Activated CD4-positive, alpha-beta T cell treated with anti-CD3 and anti-CD28 coated beads for 4 hours (primary cell): ENCODE results near the gene LTBP3.

Experiments
- DNase-seq, 2 donors: peaks; one replicate each; pipeline ENCODE4 v3.0.0-alpha.2; 2020

The LTBP3 gene

DNA sequence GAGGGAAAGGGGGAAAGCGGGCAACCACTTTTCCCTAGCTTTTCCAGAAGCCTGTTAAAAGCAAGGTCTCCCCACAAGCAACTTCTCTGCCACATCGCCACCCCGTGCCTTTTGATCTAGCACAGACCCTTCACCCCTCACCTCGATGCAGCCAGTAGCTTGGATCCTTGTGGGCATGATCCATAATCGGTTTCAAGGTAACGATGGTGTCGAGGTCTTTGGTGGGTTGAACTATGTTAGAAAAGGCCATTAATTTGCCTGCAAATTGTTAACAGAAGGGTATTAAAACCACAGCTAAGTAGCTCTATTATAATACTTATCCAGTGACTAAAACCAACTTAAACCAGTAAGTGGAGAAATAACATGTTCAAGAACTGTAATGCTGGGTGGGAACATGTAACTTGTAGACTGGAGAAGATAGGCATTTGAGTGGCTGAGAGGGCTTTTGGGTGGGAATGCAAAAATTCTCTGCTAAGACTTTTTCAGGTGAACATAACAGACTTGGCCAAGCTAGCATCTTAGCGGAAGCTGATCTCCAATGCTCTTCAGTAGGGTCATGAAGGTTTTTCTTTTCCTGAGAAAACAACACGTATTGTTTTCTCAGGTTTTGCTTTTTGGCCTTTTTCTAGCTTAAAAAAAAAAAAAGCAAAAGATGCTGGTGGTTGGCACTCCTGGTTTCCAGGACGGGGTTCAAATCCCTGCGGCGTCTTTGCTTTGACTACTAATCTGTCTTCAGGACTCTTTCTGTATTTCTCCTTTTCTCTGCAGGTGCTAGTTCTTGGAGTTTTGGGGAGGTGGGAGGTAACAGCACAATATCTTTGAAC, 52.5 kb downstream of the LTBP3 start:
- DNase-seq, result no peak

DNA sequence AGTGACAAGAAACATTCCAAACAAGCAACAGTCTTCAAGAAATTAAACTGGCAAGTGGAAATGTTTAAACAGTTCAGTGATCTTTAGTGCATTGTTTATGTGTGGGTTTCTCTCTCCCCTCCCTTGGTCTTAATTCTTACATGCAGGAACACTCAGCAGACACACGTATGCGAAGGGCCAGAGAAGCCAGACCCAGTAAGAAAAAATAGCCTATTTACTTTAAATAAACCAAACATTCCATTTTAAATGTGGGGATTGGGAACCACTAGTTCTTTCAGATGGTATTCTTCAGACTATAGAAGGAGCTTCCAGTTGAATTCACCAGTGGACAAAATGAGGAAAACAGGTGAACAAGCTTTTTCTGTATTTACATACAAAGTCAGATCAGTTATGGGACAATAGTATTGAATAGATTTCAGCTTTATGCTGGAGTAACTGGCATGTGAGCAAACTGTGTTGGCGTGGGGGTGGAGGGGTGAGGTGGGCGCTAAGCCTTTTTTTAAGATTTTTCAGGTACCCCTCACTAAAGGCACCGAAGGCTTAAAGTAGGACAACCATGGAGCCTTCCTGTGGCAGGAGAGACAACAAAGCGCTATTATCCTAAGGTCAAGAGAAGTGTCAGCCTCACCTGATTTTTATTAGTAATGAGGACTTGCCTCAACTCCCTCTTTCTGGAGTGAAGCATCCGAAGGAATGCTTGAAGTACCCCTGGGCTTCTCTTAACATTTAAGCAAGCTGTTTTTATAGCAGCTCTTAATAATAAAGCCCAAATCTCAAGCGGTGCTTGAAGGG, 53.3 kb downstream of the LTBP3 start:
- no peak for DNase-seq

DNA sequence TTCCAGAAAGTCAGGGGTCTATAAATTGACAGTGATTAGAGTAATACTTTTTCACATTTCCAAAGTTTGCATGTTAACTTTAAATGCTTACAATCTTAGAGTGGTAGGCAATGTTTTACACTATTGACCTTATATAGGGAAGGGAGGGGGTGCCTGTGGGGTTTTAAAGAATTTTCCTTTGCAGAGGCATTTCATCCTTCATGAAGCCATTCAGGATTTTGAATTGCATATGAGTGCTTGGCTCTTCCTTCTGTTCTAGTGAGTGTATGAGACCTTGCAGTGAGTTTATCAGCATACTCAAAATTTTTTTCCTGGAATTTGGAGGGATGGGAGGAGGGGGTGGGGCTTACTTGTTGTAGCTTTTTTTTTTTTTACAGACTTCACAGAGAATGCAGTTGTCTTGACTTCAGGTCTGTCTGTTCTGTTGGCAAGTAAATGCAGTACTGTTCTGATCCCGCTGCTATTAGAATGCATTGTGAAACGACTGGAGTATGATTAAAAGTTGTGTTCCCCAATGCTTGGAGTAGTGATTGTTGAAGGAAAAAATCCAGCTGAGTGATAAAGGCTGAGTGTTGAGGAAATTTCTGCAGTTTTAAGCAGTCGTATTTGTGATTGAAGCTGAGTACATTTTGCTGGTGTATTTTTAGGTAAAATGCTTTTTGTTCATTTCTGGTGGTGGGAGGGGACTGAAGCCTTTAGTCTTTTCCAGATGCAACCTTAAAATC, 54.0 kb downstream of the LTBP3 start:
- DNase-seq, result no peak

DNA sequence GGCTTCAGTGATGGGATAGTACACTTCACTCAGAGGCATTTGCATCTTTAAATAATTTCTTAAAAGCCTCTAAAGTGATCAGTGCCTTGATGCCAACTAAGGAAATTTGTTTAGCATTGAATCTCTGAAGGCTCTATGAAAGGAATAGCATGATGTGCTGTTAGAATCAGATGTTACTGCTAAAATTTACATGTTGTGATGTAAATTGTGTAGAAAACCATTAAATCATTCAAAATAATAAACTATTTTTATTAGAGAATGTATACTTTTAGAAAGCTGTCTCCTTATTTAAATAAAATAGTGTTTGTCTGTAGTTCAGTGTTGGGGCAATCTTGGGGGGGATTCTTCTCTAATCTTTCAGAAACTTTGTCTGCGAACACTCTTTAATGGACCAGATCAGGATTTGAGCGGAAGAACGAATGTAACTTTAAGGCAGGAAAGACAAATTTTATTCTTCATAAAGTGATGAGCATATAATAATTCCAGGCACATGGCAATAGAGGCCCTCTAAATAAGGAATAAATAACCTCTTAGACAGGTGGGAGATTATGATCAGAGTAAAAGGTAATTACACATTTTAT, 54.7 kb downstream of the LTBP3 start:
- no peak for DNase-seq

DNA sequence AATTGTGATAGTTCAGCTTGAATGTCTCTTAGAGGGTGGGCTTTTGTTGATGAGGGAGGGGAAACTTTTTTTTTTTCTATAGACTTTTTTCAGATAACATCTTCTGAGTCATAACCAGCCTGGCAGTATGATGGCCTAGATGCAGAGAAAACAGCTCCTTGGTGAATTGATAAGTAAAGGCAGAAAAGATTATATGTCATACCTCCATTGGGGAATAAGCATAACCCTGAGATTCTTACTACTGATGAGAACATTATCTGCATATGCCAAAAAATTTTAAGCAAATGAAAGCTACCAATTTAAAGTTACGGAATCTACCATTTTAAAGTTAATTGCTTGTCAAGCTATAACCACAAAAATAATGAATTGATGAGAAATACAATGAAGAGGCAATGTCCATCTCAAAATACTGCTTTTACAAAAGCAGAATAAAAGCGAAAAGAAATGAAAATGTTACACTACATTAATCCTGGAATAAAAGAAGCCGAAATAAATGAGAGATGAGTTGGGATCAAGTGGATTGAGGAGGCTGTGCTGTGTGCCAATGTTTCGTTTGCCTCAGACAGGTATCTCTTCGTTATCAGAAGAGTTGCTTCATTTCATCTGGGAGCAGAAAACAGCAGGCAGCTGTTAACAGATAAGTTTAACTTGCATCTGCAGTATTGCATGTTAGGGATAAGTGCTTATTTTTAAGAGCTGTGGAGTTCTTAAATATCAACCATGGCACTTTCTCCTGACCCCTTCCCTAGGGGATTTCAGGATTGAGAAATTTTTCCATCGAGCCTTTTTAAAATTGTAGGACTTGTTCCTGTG, 55.4 kb downstream of the LTBP3 start:
- no peak for DNase-seq

DNA sequence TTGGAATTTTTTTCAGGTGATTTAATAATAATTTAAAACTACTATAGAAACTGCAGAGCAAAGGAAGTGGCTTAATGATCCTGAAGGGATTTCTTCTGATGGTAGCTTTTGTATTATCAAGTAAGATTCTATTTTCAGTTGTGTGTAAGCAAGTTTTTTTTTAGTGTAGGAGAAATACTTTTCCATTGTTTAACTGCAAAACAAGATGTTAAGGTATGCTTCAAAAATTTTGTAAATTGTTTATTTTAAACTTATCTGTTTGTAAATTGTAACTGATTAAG, 55.9 kb downstream of the LTBP3 start:
- DNase-seq, result no peak

DNA sequence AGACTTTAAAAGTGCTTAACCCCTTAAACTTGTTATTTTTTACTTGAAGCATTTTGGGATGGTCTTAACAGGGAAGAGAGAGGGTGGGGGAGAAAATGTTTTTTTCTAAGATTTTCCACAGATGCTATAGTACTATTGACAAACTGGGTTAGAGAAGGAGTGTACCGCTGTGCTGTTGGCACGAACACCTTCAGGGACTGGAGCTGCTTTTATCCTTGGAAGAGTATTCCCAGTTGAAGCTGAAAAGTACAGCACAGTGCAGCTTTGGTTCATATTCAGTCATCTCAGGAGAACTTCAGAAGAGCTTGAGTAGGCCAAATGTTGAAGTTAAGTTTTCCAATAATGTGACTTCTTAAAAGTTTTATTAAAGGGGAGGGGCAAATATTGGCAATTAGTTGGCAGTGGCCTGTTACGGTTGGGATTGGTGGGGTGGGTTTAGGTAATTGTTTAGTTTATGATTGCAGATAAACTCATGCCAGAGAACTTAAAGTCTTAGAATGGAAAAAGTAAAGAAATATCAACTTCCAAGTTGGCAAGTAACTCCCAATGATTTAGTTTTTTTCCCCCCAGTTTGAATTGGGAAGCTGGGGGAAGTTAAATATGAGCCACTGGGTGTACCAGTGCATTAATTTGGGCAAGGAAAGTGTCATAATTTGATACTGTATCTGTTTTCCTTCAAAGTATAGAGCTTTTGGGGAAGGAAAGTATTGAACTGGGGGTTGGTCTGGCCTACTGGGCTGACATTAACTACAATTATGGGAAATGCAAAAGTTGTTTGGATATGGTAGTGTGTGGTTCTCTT, 56.5 kb downstream of the LTBP3 start:
- no peak for DNase-seq

DNA sequence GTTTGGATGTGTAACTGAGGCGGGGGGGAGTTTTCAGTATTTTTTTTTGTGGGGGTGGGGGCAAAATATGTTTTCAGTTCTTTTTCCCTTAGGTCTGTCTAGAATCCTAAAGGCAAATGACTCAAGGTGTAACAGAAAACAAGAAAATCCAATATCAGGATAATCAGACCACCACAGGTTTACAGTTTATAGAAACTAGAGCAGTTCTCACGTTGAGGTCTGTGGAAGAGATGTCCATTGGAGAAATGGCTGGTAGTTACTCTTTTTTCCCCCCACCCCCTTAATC, 57.0 kb downstream of the LTBP3 start:
- DNase-seq, result no peak

DNA sequence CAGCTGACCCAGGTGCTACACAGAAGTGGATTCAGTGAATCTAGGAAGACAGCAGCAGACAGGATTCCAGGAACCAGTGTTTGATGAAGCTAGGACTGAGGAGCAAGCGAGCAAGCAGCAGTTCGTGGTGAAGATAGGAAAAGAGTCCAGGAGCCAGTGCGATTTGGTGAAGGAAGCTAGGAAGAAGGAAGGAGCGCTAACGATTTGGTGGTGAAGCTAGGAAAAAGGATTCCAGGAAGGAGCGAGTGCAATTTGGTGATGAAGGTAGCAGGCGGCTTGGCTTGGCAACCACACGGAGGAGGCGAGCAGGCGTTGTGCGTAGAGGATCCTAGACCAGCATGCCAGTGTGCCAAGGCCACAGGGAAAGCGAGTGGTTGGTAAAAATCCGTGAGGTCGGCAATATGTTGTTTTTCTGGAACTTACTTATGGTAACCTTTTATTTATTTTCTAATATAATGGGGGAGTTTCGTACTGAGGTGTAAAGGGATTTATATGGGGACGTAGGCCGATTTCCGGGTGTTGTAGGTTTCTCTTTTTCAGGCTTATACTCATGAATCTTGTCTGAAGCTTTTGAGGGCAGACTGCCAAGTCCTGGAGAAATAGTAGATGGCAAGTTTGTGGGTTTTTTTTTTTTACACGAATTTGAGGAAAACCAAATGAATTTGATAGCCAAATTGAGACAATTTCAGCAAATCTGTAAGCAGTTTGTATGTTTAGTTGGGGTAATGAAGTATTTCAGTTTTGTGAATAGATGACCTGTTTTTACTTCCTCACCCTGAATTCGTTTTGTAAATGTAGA, 57.6 kb downstream of the LTBP3 start:
- DNase-seq, result peak; percentile 33 to 34

DNA sequence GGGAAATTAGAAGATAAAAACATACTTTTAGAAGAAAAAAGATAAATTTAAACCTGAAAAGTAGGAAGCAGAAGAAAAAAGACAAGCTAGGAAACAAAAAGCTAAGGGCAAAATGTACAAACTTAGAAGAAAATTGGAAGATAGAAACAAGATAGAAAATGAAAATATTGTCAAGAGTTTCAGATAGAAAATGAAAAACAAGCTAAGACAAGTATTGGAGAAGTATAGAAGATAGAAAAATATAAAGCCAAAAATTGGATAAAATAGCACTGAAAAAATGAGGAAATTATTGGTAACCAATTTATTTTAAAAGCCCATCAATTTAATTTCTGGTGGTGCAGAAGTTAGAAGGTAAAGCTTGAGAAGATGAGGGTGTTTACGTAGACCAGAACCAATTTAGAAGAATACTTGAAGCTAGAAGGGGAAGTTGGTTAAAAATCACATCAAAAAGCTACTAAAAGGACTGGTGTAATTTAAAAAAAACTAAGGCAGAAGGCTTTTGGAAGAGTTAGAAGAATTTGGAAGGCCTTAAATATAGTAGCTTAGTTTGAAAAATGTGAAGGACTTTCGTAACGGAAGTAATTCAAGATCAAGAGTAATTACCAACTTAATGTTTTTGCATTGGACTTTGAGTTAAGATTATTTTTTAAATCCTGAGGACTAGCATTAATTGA, 58.3 kb downstream of the LTBP3 start:
- DNase-seq, result no peak

DNA sequence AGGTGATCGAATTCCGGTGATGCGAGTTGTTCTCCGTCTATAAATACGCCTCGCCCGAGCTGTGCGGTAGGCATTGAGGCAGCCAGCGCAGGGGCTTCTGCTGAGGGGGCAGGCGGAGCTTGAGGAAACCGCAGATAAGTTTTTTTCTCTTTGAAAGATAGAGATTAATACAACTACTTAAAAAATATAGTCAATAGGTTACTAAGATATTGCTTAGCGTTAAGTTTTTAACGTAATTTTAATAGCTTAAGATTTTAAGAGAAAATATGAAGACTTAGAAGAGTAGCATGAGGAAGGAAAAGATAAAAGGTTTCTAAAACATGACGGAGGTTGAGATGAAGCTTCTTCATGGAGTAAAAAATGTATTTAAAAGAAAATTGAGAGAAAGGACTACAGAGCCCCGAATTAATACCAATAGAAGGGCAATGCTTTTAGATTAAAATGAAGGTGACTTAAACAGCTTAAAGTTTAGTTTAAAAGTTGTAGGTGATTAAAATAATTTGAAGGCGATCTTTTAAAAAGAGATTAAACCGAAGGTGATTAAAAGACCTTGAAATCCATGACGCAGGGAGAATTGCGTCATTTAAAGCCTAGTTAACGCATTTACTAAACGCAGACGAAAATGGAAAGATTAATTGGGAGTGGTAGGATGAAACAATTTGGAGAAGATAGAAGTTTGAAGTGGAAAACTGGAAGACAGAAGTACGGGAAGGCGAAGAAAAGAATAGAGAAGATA, 59.0 kb downstream of the LTBP3 start, which contains the start of gene MALAT1:
TSS of gene MALAT1 (plus strand) at position 69 of the 736 bp plus-strand sequence.
- DNase-seq, result peak; percentile 95 to 96

DNA sequence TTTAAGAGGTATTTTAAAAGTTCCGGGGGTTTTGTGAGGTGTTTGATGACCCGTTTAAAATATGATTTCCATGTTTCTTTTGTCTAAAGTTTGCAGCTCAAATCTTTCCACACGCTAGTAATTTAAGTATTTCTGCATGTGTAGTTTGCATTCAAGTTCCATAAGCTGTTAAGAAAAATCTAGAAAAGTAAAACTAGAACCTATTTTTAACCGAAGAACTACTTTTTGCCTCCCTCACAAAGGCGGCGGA, 59.5 kb downstream of the LTBP3 start:
- DNase-seq, result no peak

DNA sequence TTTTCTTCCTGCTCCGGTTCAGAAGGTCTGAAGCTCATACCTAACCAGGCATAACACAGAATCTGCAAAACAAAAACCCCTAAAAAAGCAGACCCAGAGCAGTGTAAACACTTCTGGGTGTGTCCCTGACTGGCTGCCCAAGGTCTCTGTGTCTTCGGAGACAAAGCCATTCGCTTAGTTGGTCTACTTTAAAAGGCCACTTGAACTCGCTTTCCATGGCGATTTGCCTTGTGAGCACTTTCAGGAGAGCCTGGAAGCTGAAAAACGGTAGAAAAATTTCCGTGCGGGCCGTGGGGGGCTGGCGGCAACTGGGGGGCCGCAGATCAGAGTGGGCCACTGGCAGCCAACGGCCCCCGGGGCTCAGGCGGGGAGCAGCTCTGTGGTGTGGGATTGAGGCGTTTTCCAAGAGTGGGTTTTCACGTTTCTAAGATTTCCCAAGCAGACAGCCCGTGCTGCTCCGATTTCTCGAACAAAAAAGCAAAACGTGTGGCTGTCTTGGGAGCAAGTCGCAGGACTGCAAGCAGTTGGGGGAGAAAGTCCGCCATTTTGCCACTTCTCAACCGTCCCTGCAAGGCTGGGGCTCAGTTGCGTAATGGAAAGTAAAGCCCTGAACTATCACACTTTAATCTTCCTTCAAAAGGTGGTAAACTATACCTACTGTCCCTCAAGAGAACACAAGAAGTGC, 60.0 kb downstream of the LTBP3 start:
- DNase-seq, result peak; percentile 60 to 68

DNA sequence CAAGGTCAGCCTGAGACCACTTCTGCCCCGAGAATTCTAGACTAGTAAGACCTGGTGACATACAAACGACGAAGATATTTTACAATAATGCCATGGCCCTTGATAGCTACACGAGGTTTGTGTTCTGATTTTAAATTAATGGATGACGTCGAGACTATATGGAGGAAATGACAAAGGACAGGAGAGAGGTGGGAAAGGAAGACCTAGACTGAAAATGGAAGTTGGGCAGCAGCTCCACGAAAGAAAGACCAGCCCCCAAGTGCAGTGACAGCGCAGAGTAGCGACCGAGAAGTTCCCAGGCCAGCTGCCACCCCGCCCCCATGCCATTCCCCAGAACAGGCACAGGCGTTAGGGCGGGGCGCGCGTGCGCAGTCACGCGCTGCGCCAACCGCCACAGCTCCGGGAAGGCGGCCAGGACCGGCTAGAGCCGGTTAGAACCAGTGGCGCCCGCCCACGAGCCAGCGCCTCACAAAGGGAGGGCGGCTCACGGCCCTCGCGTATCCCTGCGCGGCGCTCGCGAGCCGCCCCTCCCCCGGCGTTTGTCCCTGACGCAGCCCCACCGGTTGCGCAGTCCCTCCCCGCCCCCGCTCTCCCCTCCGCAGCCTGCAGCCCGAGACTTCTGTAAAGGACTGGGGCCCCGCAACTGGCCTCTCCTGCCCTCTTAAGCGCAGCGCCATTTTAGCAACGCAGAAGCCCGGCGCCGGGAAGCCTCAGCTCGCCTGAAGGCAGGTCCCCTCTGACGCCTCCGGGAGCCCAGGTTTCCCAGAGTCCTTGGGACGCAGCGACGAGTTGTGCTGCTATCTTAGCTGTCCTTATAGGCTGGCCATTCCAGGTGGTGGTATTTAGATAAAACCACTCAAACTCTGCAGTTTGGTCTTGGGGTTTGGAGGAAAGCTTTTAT, 60.8 kb downstream of the LTBP3 start:
- peak; percentile 98 to 99 for DNase-seq

DNA sequence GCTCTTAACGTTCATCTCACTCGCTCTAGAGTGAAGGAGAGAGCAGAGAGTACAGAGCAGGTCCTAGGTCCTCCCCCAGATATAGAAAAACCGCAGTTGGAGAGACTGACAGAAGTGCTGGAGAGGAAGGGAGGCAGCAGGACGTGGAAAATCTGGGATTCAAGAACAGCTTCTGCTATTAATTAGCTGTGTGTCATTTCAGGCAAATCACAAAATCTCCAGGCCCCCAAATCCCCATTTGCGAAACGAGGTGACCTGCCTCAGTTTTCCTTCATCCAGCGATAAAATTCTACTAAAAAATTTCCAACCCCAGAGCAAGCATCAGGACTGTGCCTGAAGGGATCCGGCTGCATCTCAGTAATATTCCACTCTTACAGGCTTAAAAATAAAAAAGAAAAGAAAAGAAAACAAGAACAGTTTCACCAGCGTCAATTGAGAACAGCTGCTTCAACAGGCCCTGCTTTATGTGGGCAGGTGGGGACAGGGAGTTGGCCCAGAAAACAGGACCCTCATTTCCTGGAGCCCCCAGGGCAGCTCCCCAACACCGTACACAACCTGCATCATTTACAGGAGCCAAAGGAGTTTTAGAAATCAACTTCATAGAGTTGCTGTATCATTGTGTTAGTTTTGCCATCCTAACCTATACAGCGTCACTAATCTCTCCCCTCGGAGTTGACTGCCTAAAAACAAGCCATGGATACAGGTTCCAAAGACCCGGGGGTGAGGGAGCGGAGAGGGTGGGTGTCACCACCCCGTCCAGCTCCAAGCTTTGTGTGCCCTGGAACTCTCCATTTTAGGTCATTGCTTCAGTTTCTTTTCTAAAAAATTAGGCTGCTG, 61.6 kb downstream of the LTBP3 start:
- no peak for DNase-seq

DNA sequence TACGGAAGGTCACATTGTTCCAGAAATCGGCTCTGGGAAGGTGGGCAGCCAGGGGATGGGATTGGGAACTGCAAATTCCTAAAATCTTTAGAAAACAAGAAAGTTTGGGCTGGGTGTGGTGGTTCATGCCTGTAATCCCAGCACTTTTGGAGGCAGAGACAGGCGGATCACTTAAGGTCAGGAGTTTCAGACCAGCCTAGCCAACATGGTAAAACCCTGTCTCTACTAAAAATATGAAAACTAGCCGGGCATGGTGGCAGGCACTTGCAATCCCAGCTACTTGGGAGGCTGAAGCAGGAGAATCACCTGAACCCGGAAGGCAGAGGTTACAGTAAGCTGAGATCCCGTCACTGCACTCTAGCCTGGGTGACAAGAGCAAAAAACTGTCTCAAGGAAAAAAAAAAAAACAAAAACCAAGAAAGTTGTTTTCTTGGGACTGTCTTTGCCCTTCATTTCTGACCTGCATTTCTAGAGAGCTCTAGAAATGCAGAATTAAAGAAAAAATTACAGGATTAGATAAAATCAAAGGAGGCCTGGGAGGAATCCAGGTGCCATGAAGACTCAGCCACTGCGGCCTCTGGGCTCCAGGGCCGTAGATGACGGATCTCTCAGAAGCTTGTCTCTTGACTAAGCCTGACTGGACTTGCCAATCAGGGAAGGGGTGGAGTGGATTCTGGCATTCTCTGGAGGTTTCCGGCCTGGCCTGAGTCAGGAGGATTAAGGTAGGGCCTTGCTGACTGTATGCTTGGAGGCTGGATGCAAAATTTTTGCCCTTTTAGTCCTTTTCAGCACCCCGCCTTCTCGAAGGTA, 64.6 kb downstream of the LTBP3 start:
- DNase-seq, result no peak
